ENCODE data around the gene BBS9.

GRCh38 chr7:33334349-33334748 is 205.0 kb downstream of the BBS9 start:
- TF ChIP-seq CTCF (IDR thresholded peaks at IDR 0.05): no peak
- TF ChIP-seq POLR2A (IDR thresholded peaks at IDR 0.05): no peak
- no peak for TF ChIP-seq POLR2AphosphoS5 (IDR thresholded peaks at IDR 0.05; ENCODE audit: insufficient read depth in 1 of 2, low read depth in 1 of 2)
